SK-N-SH treated with all-trans-retinoic acid at 6 μM for 48 hours (cell line): Measurements from ENCODE around the gene TTC34.

Experiments used
- BACH2 ChIP-seq: fragments of 250-450 bp; sonication (Bioruptor Pico); IDR thresholded peaks from 2 replicates; pipeline ENCODE4 v1.9.0; 2021; ENCODE audit warnings: mild to moderate bottlenecking, borderline replicate concordance
- ZFP3 ChIP-seq: fragments of 250-450 bp; sonication (Bioruptor Pico); IDR thresholded peaks from 2 replicates; pipeline ENCODE4 v1.5.0; 2020; ENCODE audit warnings: mild to moderate bottlenecking, moderate library complexity
- TF ChIP-seq, protein P1 (sequence below): fragments of 250-450 bp; sonication (Bioruptor Pico); IDR thresholded peaks from 2 replicates; pipeline ENCODE4 v1.5.0; 2020; ENCODE audit warnings: mild to moderate bottlenecking, moderate library complexity

DNA sequence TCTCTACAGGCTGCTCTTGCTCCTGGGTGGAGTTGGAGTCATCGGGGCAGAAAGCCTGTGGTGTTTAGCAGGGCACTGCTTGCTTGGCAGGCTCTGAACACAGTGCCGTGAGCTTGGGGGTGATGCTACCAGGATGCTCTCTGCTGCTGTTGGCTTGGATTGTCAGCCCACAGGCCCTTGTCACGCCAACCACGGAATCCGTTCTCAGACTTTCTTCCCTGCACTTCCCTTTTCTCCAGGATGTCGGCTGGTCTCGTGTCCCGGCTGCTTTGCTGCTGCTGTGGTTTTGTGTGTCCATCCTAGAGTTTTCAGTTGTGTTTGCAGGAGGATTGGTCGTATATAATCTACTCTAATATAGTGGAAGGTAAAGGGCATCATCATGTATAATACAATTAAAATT lies 44.4 kb upstream of the TTC34 start:
- TF ChIP-seq, protein P1, sequence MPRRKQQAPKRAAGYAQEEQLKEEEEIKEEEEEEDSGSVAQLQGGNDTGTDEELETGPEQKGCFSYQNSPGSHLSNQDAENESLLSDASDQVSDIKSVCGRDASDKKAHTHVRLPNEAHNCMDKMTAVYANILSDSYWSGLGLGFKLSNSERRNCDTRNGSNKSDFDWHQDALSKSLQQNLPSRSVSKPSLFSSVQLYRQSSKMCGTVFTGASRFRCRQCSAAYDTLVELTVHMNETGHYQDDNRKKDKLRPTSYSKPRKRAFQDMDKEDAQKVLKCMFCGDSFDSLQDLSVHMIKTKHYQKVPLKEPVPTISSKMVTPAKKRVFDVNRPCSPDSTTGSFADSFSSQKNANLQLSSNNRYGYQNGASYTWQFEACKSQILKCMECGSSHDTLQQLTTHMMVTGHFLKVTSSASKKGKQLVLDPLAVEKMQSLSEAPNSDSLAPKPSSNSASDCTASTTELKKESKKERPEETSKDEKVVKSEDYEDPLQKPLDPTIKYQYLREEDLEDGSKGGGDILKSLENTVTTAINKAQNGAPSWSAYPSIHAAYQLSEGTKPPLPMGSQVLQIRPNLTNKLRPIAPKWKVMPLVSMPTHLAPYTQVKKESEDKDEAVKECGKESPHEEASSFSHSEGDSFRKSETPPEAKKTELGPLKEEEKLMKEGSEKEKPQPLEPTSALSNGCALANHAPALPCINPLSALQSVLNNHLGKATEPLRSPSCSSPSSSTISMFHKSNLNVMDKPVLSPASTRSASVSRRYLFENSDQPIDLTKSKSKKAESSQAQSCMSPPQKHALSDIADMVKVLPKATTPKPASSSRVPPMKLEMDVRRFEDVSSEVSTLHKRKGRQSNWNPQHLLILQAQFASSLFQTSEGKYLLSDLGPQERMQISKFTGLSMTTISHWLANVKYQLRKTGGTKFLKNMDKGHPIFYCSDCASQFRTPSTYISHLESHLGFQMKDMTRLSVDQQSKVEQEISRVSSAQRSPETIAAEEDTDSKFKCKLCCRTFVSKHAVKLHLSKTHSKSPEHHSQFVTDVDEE (CRISPR knock-in tag): no peak
- TF ChIP-seq BACH2 (CRISPR knock-in tag) (no peak), ZFP3 (CRISPR knock-in tag) (no peak)
